ENCODE data around the gene AHNAK2.
"Not testable (repeated sequence)": the region's sequence is repeated elsewhere in the genome, so short reads cannot be mapped to it uniquely, and the experiment has no call there.

Gene AHNAK2

GRCh38 chr14:104927432-104927816, 50.8 kb downstream of the AHNAK2 start:
- DNase-seq (ENCODE audit: low read depth), result no peak

GRCh38 chr14:104926619-104927431, 51.3 kb downstream of the AHNAK2 start:
- DNase-seq (ENCODE audit: low read depth), result no peak

GRCh38 chr14:104925855-104926609, 52.1 kb downstream of the AHNAK2 start:
- no peak for DNase-seq (ENCODE audit: low read depth)

- no peak for DNase-seq (ENCODE audit: low read depth)
Measured at GRCh38 chr14:104925214-104925854, 52.8 kb downstream of the AHNAK2 start.

GRCh38 chr14:104924421-104925213, 53.6 kb downstream of the AHNAK2 start, which contains the start of gene PLD4:
Gene PLD4 (plus strand): TSS chr14:104924879. CDS start chr14:104927141, 2,262 bp downstream.
- no peak for DNase-seq (ENCODE audit: low read depth)

GRCh38 chr14:104923640-104924420, 54.3 kb downstream of the AHNAK2 start:
- no peak for DNase-seq (ENCODE audit: low read depth)

- DNase-seq (ENCODE audit: low read depth), result no peak
Measured at GRCh38 chr14:104919993-104920315, 58.2 kb downstream of the AHNAK2 start.

GRCh38 chr14:104919152-104919992, 58.8 kb downstream of the AHNAK2 start:
- not testable (repeated sequence) for DNase-seq (ENCODE audit: low read depth)

- DNase-seq (ENCODE audit: low read depth), result no peak
Measured at GRCh38 chr14:104917993-104918392, 60.2 kb downstream of the AHNAK2 start.

GRCh38 chr14:104917116-104917515, 61.1 kb downstream of the AHNAK2 start:
- DNase-seq (ENCODE audit: low read depth), result no peak

- no peak for DNase-seq (ENCODE audit: low read depth)
Measured at GRCh38 chr14:104913435-104913834, 64.7 kb downstream of the AHNAK2 start.

GRCh38 chr14:104912053-104912452, 66.1 kb downstream of the AHNAK2 start:
- no peak for DNase-seq (ENCODE audit: low read depth)

- DNase-seq (ENCODE audit: low read depth), result no peak
Measured at GRCh38 chr14:104908303-104908702, 69.9 kb downstream of the AHNAK2 start.

- not testable (repeated sequence) for DNase-seq (ENCODE audit: low read depth)
Measured at GRCh38 chr14:104905579-104905933, 72.6 kb downstream of the AHNAK2 start.

GRCh38 chr14:104904650-104905578, 73.3 kb downstream of the AHNAK2 start:
- not testable (repeated sequence) for DNase-seq (ENCODE audit: low read depth)

GRCh38 chr14:104903990-104904389, 74.2 kb downstream of the AHNAK2 start:
- no peak for DNase-seq (ENCODE audit: low read depth)

GRCh38 chr14:104900639-104901512, 77.3 kb downstream of the AHNAK2 start:
- no peak for DNase-seq (ENCODE audit: low read depth)

GRCh38 chr14:104899781-104900180, 78.4 kb downstream of the AHNAK2 start:
- DNase-seq (ENCODE audit: low read depth), result no peak

Measured in activated T-cell treated with anti-CD3 and anti-CD28 coated beads for 24 hours (primary cell).